DMS153 treated with DMSO at 0.1 percent for 48 hours (cell line): ENCODE measurements around the gene AMER2.
A peak's percentile ranks its signal among the peaks of the same experiment; 100 is the strongest.

Experiments used
- DNase-seq: peaks from one replicate; lab custom pipeline; 2025; ENCODE audit not compliant: unreplicated experiment; lab: John Stamatoyannopoulos, UW

The AMER2 gene

GRCh38 chr13:25157681-25158080 is 14.4 kb downstream of the AMER2 start:
- no peak for DNase-seq

GRCh38 chr13:25153736-25154135 is 18.4 kb downstream of the AMER2 start:
- no peak for DNase-seq

- no peak for DNase-seq
Measured at GRCh38 chr13:25151626-25152195, 20.4 kb downstream of the AMER2 start.

DNA sequence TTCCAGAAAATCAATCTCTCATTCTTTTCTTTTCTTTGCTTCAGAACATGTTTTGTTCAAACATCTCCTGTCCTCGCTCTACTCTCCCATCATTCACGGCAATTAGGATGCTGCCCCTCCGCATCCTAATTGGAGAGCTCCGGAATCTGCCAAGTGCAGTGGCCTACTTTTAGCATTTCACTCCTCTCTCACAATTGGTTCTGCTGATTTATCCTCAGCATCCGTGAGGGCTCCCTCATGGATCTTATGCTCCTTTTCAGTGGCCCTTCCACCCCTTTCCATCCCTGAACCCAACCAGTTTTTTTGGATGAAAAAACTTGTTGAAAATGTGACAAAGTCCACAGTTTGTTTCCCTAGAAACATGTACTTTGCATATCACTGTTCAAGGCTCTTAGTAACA is 22.4 kb downstream of the AMER2 start:
- DNase-seq, result no peak

- no peak for DNase-seq
Measured at GRCh38 chr13:25148402-25148771, 23.7 kb downstream of the AMER2 start.

- DNase-seq, result no peak
Measured at GRCh38 chr13:25147638-25148401, 24.3 kb downstream of the AMER2 start.

DNA sequence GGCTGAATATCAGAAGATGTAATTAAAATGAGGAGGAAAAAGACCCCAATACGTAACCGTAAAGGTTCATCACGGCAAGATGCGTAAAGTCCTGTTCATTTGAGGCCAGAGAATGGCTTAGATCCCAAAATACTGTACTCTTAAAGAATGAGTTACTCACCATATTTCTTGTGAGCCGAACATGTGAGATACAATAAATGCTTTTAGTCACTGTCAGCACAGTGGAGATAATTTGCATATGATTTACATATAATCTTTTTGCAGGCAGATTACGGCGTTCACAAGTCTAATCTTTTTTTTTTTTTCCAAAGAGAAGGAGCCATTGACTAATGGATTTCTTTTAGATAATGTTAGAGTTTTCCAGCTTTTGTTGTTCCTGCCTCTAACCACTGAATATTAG is 28.4 kb downstream of the AMER2 start:
- no peak for DNase-seq

DNA sequence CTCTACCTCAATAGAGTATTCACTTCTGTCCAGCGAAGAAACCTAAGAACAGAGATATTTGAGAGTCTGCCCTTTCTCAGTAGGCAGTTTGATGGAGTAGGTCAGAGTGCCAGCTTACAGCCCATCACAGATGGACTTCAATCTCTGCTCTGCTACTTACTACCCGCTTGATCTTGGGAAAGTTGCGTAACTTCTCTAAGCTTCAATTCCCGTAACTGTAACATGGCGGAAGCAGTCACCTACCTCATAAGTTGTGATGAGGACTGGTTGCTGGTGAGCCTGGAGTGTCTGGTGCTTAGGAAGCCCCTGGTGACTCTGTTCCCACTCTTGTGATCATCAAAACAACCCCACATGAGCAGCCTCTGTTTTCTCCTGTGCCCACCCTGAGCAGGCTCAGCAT is 31.0 kb downstream of the AMER2 start:
- no peak for DNase-seq

GRCh38 chr13:25137788-25138115 is 34.3 kb downstream of the AMER2 start:
- DNase-seq, result no peak

DNA sequence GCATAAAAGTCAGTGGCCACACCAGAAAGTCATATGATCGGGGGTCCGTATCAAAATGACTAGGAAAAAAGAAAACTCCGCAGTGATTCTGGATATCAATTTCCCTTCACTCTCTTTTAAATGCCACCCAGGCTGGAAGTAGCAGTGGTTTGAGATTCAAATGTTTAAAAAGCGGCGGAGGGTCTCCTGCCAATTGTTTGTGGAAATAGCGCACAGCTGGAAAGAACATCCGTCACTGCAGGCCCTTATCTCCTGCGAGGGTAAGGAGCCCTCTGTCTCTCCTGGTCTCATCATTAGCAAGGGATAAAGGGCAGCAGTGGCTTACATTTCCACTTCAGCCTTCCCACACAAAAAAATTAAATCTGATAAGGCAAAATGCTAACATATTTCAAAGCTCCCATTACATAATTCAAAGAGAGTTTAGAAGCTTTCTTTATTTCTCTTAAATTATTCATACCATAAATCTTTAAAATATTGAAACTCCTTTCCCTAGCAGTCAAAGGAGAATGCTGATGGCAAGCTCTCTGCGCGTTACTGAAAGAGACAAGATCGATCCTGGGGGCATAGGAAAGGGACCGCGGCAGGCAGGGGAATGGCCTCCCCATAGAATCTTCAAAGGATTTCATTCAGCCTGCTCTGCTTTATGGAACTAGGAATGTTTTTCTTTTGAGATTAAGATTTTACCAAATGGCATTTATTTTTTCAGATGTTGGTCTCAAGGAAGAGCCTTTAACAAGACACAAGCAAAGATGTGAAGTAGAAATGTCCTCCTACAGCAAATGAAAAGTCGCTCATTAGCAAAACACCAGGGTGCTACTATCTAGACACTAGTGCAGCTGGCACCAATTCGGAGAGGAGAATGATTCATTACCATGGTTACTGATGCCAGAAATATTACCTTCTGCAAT is 35.0 kb downstream of the AMER2 start:
- DNase-seq, result no peak

- no peak for DNase-seq
Measured at GRCh38 chr13:25135896-25136295, 36.2 kb downstream of the AMER2 start.

GRCh38 chr13:25132751-25133390 is 39.2 kb downstream of the AMER2 start:
- no peak for DNase-seq

DNA sequence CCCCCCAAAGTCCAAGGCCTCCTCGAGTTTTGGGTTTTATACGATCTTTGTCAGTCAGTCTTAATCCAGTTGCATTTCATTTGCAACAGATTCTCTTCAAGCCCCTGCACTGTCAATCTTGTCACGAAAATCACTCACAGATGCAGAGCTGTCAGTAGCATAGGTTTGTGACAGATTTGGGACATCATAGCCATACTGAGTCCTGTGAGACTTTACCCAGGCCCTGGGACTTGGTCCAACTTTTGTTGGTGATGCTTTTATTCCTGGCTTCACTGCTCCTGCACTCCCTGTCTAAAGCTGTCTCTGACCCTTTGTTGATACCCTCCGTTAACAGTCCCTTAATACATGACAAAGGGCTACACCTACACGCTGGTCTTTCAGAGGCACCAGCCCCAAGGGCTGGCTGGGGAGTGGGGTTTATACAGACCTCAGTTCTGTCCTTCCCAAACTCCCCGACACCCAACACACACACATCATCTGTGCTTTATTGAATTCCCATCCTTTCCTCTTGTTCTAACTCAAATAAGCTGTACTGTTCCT is 40.1 kb downstream of the AMER2 start:
- no peak for DNase-seq

GRCh38 chr13:25130944-25131343 is 41.1 kb downstream of the AMER2 start:
- DNase-seq, result no peak

- DNase-seq, result no peak
Measured at GRCh38 chr13:25118378-25118905, 53.6 kb downstream of the AMER2 start.

DNA sequence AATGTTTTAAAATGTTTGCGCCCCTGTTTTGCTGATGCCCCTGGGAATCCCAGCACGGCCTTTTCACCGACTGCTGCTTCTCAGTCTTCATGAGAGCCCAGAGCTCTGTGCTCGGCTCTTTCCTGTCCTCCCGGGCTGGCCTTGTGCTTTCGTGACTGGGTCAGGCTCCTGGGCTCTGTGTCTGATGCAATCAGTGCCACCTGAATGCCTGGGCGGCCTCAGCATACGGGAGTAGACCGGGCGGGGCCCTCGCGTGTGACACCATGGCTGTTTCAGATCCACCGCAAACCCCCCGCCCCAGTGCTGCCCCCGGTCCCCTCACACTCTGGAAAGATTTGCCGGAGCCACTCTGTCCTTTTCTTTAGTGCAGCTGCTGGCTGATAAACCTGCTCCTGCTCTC is 54.8 kb downstream of the AMER2 start:
- DNase-seq, result no peak

DNA sequence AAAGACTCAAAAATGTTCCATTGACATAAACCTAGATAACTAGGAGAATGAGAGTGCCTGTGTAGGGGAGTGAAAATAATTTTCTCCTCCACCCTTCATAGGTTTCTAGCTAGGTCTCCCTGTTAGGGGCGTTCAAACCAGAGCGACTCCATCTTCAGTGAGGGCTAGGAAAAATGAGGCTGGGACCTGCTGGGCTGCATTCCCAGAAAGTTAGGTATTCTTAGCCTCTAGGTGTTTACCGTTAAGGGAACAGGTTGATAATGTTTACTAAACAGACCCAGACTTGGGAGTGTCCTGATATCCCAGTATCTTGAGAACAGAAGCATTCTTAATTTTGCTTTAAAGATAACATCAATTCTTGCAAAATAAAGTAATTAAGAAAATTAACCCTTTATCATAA is 56.0 kb downstream of the AMER2 start:
- DNase-seq, result no peak

GRCh38 chr13:25114220-25114619 is 57.9 kb downstream of the AMER2 start:
- DNase-seq, result peak; percentile 64

DNA sequence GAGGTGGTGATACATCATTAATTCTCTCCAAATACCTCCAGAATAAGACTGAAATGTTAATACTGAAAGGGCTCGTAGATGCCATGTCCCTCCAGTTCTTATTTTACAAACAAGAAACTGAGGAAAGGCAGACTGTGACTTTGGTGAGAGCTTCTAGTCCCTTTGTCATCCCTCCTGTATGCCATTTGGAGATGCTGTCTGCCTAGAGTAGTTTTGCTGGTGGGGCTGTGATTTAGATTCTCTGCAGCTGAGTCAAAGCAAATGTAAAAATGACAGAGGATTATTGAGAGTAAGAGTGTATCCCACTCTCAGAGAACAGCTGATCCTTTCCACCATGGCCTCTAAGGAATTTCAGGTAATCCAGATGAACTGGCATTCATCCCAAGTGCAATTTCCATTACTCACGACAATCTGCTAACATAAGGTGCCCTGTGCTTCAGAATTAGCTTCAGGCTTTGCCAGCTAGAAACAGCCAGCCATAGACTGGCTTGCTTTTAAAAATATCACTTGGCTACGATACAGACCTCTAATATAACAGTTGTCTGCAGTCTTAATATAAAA is 59.3 kb downstream of the AMER2 start:
- DNase-seq, result no peak
